ENCODE measurements around the gene TBK1. TPM values are rescaled to one million over a fixed set of nuclear protein-coding genes. Genes with fewer than 3 reads are reported as not detected.

Gene TBK1
- total and polyA plus RNA-seq, 10 of the 15 experiments (the other 5 are each of a cell fraction or from before 2014, with no cell fraction given): 13.4 to 49.3 (median 37.7) TPM

DNA sequence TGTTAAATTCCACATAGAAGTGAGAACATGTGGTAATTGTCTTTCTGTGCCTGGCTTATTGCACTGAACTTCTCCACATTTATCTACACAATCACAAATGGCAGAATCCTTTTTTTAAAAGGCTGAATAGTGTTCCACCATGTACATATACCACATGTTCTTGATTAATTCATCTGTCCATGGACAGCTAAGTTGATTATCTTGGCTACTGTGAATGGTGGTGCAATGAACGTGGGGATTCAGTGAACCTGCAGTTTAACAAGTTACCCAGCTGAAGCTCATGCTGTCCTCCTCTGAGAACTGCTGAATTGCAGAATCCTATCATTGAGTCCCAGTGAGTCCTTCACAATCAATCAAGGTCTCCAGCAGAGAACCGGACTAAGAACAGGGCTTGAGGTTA lies 74.9 kb downstream of the TBK1 start:
- no peak overlapping the region for H3K9ac ChIP-seq (ENCODE audit: control insufficient read depth, insufficient read depth, low read length)
- DNase-seq (ENCODE audit: low read depth, low spot score): no peak
- H3K4me3 ChIP-seq: no peak overlapping the region
- FAIRE-seq: no peak
- RAD21 ChIA-PET (ENCODE audit: unreplicated experiment): no interaction called here
- in situ Hi-C loops (cut with MboI) (no loop called here), intact Hi-C loops (cut with micrococcal nuclease; ENCODE audit: unreplicated experiment) (no loop called here)
- H3K36me3 ChIP-seq (ENCODE audit: control insufficient read depth in 2 of 2, insufficient read depth in 2 of 2, low read length in 1 of 2): no peaks in the 10 kb centered on the region
- 48% methylated on average over 2 of the region's 2 CpGs for WGBS (ENCODE audit: insufficient coverage, insufficient replicate concordance, low lambda C conversion rate, missing lambda C conversion rate)
- H3K4me1 ChIP-seq (ENCODE audit: control insufficient read depth, insufficient read depth, low read length): no peaks in the 10 kb centered on the region; the same call in 1 of the 2 replicates
- CTCF ChIA-PET: no interaction called here
- no peak overlapping the region for H2AFZ ChIP-seq (ENCODE audit: control insufficient read depth, low read depth, low read length)
- no TSS peak for BruUV-seq (replicated peaks)
- H3K27me3 ChIP-seq (replicated peaks in 1 of 2; ENCODE audit: control insufficient read depth in 2 of 2, insufficient read depth in 2 of 2, low read length in 1 of 2): no peaks in the 10 kb centered on the region
- H3K79me2 ChIP-seq (ENCODE audit: control insufficient read depth, insufficient read depth, low read length): no peaks in the 10 kb centered on the region
- SMC1A ChIA-PET (ENCODE audit: uncharacterized antibody, unreplicated experiment): interaction anchor here (0.8 kb wide), 1 partner anchor 18 kb away, joined by 3 read pairs; no protein-coding TSS in a partner anchor
- TF ChIP-seq BHLHE40 (IDR thresholded peaks at IDR 0.05; ENCODE audit: borderline replicate concordance in 1 of 2, low read depth in 2 of 2, low read length in 1 of 2) (no peak), TAF1 (IDR thresholded peaks at IDR 0.05; ENCODE audit: borderline replicate concordance, low read depth, low read length) (no peak), STAT3 (IDR thresholded peaks at IDR 0.05; ENCODE audit: low read depth, low read length) (no peak), NR2C2 (IDR thresholded peaks at IDR 0.05; ENCODE audit: borderline replicate concordance, control insufficient read depth, insufficient read length, low read depth) (no peak), MXI1 (IDR thresholded peaks at IDR 0.05; ENCODE audit: low read depth, low read length) (no peak), POLR2A (IDR thresholded peaks at IDR 0.05; ENCODE audit: low read depth, low read length) (no peak), ZZZ3 (IDR thresholded peaks at IDR 0.05; ENCODE audit: control insufficient read depth, insufficient read length, low read depth) (no peak), CBX3 (IDR thresholded peaks at IDR 0.05; ENCODE audit: borderline replicate concordance, low read depth) (no peak)
- TF ChIP-seq, protein P1, sequence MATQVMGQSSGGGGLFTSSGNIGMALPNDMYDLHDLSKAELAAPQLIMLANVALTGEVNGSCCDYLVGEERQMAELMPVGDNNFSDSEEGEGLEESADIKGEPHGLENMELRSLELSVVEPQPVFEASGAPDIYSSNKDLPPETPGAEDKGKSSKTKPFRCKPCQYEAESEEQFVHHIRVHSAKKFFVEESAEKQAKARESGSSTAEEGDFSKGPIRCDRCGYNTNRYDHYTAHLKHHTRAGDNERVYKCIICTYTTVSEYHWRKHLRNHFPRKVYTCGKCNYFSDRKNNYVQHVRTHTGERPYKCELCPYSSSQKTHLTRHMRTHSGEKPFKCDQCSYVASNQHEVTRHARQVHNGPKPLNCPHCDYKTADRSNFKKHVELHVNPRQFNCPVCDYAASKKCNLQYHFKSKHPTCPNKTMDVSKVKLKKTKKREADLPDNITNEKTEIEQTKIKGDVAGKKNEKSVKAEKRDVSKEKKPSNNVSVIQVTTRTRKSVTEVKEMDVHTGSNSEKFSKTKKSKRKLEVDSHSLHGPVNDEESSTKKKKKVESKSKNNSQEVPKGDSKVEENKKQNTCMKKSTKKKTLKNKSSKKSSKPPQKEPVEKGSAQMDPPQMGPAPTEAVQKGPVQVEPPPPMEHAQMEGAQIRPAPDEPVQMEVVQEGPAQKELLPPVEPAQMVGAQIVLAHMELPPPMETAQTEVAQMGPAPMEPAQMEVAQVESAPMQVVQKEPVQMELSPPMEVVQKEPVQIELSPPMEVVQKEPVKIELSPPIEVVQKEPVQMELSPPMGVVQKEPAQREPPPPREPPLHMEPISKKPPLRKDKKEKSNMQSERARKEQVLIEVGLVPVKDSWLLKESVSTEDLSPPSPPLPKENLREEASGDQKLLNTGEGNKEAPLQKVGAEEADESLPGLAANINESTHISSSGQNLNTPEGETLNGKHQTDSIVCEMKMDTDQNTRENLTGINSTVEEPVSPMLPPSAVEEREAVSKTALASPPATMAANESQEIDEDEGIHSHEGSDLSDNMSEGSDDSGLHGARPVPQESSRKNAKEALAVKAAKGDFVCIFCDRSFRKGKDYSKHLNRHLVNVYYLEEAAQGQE (IDR thresholded peaks at IDR 0.05; ENCODE audit: low read depth, low read length): no peak
- TF ChIP-seq, protein P2, sequence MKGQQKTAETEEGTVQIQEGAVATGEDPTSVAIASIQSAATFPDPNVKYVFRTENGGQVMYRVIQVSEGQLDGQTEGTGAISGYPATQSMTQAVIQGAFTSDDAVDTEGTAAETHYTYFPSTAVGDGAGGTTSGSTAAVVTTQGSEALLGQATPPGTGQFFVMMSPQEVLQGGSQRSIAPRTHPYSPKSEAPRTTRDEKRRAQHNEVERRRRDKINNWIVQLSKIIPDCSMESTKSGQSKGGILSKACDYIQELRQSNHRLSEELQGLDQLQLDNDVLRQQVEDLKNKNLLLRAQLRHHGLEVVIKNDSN (IDR thresholded peaks at IDR 0.05; ENCODE audit: borderline replicate concordance, extremely low read length, insufficient read depth, low read depth, low read length): no peak
- POLR2A ChIA-PET: no interaction called here
- no peak overlapping the region for H3K4me2 ChIP-seq (ENCODE audit: control insufficient read depth, insufficient read depth)
- no peaks in the 10 kb centered on the region for H3K9me3 ChIP-seq (replicated peaks; ENCODE audit: control insufficient read depth, insufficient read depth, low read length)
- no peaks in the 10 kb centered on the region for H4K20me1 ChIP-seq (ENCODE audit: control insufficient read depth, insufficient read depth)
- H3K27ac ChIP-seq (ENCODE audit: control insufficient read depth, insufficient read depth): no peak overlapping the region
- ATAC-seq: no peak

All from GM12878 (cell line).